NCI-H1092 (cell line): ENCODE data around the gene UBE3C.
"Not testable (repeated sequence)": the region's sequence is repeated elsewhere in the genome, so short reads cannot be mapped to it uniquely, and the experiment has no call there.

Experiments
- DNase-seq: peaks from one replicate; lab custom pipeline; 2025; lab: John Stamatoyannopoulos, UW

The UBE3C gene

DNA sequence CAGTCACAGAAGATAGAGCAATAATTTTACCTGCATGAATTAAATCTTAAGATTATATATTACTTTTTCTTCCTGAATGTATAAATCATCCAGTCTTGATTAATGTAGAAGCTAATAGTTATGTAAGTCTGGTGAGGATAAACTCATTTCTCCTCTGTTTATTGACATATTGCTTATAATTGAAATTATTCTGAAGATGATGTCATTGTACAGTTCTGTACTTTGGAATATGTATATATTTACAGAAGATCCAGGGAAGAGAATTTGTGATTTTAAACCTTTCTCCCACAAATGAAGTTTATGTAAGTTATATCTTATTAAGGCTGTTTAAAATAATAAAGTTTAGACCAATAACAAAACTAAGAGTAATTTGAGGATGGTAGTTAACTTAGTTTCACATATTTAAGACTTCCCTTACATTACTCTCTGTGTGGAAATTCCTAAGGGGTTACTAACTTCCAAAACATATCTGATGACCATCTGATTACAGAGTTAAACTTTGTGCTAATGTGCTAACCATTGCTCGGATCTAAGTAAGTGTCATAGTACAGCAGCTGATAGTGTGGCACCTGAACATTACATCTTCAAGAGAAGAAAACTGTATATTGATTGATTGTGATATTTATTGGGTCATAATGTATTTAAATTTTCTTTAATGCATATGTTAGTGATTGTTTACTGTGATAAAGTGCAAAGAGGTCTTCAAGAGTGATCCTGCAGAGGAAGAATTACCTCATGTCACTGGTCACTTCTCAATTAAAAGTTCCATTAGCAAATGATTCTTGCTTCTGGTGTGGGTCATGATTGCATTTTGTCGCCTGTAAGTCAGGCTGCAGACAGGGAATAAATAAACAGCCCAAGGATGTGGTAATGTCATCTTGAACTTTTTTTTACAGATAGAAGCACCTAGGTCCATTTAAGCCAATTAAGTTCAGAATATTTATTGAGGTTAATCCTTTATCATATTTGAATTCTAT is 96.9 kb downstream of the UBE3C start:
- DNase-seq, result no peak

GRCh38 chr7:157238087-157238486 is 99.4 kb downstream of the UBE3C start:
- no peak for DNase-seq

- no peak for DNase-seq
These were observed 101.0 kb downstream of the UBE3C start for GRCh38 chr7:157239571-157240270.

GRCh38 chr7:157241631-157242030 is 102.9 kb downstream of the UBE3C start:
- no peak for DNase-seq

DNA sequence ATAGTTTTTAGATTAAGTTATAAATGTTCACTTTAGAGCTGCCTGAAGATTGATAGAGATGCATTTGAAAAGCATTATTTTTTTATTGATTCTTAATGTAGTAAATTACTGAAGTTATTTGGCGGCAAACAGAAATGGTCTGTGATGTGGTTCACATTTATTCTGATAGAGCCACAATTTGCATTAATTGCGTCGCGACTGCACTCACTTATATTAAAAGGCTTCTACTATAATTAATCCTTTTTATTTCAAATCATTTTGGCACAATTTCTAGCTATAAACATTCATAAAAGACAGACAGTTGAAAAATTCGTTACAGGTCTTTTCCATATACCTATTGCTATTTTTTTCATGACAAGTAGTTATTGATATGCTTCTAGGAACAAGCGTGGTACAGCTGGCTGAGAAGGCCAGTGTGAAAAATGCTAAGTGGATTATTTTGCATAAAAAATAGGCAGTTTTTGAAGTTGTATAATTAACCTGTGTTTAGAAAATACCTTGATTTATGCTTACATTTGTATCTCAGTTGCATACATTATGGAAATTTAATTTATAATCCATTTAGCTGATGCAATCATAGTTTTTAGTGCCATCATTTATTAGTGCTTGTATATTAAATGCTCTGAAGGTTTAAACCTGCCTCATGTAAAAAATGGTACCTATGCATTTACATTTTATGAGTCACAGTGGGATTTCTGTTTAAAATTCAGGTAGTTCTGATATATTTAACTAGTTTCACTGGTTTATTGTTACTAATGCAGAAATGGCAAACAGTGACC is 106.0 kb downstream of the UBE3C start:
- DNase-seq, result no peak

GRCh38 chr7:157246052-157246451 is 107.3 kb downstream of the UBE3C start:
- no peak for DNase-seq

- no peak for DNase-seq
These were observed 109.9 kb downstream of the UBE3C start for GRCh38 chr7:157248659-157249058.

DNA sequence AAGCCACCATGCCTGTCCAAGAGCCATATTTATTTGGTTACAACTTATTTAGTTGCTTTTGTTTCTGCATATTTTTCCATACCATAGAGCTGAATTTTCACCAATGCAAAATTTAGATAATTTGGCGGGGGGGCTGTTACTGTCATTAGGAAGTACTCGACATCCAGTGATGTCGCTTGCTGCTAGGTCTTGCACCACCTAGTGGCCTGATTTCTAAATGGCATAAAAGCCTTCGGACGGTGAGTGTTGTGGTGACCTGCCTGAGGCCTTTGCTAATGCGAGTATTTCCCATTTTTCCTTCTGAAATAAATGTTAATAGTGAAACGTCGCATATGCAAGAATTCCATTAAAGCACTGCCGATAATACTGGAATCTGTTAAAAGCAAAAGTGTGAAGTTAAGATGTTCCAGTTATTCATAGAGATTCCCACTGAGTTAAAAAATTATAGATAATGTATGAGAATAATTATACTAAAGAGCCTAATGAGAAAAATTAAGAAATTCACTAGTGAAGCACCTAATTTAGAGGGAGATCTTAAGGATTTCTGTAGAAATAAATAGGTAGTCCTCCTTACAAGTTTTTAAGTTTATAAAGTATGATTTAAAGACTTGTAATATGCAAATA is 112.0 kb downstream of the UBE3C start:
- peak; percentile 41 for DNase-seq

GRCh38 chr7:157251817-157252216 is 113.1 kb downstream of the UBE3C start:
- not testable (repeated sequence) for DNase-seq

GRCh38 chr7:157253850-157254249 is 115.1 kb downstream of the UBE3C start:
- peak; percentile 87 for DNase-seq

GRCh38 chr7:157254781-157255180 is 116.1 kb downstream of the UBE3C start:
- not testable (repeated sequence) for DNase-seq

- no peak for DNase-seq
These were observed 116.5 kb downstream of the UBE3C start for GRCh38 chr7:157255201-157255606.

DNA sequence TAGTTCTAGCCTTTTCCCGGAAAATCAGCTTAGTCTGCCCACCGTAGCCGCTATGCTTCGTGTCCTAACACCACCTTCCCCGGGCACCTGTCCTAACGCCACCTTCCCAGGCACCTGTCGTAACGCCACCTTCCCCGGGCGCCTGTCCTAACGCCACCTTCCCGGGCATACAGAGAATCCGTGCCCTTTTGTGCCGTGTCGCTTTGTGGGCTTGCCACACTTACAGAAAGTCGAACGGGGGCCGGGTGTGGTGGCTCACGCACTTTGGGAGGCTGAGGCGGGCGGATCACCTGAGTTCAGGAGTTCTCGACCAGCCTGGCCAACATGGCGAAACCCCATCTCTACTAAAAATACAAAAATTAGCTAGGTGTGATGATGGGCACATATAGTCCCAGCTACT is 124.4 kb downstream of the UBE3C start:
- no peak for DNase-seq

DNA sequence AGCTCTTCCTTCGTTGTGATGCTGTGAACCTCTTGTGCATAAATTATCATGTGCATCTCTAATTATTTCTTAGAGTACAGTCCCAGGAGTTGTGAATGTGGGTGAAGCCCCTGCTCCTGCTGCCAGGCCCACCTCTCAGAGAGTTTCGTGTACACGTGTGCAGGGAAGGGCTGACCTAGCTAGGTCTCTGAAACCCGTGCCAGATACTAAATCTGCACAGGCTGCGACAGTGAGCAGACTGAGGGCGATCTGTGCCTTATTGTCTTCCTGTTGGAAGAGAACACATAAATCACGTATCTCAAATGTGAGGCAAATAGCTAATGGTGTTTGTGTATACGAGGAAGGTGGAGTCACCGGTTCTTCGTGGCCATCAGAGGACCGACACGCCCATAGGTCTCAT is 126.3 kb downstream of the UBE3C start:
- DNase-seq, result no peak

DNA sequence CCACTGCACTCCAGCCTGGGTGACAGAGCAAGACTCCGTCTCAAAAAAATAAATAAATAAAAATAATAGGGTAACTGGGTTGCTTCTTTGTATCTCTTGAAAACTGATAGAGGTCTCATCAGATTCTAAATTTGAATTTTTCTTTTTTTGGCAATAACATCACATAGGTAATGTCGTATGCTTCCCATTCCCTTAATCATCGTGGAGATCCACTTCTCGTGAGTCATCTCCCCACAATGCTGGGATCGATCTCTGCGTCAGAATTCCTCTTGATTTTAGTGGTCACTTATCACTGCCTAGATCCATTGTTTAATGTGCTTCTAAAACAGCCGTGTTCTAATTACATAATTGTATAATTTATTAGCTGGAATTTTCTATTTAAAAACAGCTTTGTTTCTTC is 127.5 kb downstream of the UBE3C start:
- no peak for DNase-seq

- DNase-seq, result no peak
These were observed 128.8 kb downstream of the UBE3C start for GRCh38 chr7:157267516-157267915.

DNA sequence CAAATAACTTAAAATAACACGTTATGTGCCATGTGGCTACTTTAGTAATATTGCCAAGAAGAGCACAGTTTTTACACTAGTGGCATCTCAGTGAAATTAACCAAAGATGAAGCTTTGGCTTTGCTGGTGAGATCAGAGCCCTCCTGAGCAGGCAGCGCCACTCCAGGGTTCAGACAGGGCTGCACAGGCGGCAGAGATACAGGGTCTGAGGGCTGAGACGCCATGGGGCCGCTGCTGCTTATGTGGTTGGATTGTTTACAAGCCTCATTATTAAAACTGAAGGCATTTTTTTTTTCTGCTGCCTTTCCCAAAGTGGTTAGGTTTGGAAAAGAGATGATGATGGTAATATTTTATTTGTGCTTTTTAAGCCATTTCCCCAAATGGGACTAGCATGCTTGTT is 129.2 kb downstream of the UBE3C start:
- no peak for DNase-seq

DNA sequence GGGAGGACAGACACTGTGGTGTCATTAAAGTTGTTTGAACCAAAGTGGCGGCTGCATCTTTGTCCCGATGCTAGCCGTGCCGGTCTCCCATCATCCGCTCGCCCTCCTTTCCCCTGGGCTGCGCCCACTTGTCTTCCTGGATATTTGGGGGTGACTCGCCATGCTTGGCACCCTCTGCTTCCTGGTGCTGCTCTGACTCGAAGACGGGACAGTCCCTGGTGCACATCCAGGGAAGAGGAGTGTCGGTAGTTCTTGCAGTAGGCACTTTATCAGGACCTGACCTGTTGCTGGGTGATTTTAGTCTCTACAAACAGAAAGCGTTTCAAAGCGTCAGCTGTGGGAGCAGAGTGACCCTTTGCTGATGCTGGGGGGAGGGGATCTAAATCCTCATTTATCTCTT is 129.8 kb downstream of the UBE3C start:
- no peak for DNase-seq

DNA sequence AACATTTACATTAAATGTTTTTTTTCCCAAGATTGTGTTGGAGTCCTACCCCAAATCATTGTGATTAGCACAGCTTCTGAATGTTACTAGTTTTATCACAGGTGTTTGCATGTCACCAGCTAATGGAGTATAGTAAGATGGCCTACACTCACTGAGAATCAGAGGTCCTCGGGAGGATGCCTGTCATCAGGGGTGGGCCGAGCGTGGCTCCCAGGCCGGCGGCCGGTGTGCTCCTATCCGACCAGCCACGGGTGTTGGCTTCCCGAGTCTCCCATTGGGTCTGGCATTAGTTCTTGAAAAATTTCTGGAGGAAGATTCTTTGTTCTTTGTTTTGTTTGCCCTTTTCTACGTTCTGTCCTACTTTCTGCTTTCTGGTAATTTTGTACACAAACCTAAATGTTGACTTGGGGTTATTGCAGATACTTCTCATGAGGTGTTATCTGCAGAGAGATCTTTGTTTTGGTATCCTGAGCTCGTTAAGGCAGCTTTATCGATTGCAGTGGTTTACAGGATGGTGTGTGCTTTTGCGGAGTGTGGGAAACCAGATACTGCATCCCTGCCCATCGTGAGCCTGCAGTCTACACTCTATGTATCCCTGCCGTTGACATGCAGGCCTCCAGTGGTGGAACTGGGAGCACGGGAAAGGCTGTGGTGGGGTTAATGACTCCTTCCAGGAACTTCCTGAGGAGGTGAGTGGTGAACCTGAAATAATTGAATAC is 130.8 kb downstream of the UBE3C start:
- no peak for DNase-seq

DNA sequence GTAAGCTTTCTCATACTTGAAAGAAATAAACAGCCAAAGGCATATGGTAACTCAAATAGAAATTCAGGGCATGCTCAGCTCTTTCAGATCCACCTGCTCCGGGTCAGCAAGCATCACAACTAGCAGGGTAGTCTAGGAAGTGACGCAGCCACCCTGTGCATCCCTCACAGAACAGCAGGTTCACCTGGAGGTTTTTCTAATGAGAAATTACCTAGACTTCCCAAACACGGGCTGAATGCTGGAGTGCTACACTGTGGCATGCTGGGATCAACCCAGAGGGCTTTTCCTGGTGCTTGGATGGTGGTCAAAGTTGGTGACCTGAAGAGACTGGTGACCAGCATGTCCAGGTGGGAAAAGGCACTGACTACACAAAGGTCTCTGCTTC is 131.3 kb downstream of the UBE3C start:
- no peak for DNase-seq

GRCh38 chr7:157271315-157271990 is 132.7 kb downstream of the UBE3C start:
- DNase-seq, result no peak
